Measurements from ENCODE around the gene FRAT1. TPM values are rescaled to one million over a fixed set of nuclear protein-coding genes. Genes with fewer than 3 reads are reported as not detected.
A peak's percentile ranks its signal among the peaks of the same experiment; 100 is the strongest.

Gene FRAT1
- polyA plus RNA-seq (2013), result 5.6 TPM

GRCh38 chr10:97318772-97319651, at the start of gene FRAT1:
TSS of gene FRAT1 (plus strand) at chr10:97319271. CDS start at chr10:97319454, 183 bp downstream.
- Histone ChIP-seq H3K4me1 (ENCODE audit: control extremely low read depth in 1 of 4, control insufficient read depth in 4 of 4, insufficient read depth in 4 of 4, low read length in 3 of 4) (peaks cover 15 to 36% (median 30%) of the 10 kb centered on the region in 4 experiments), H3K27me3 (replicated peaks in 2 of 5; ENCODE audit: control insufficient read depth in 4 of 5, insufficient read depth in 5 of 5, low read length in 4 of 5) (no peaks in the 10 kb centered on the region), H3K27ac (ENCODE audit: insufficient read depth in 1 of 2, low read depth in 1 of 2, low read length in 2 of 2, poor library complexity in 1 of 2, severe bottlenecking in 2 of 2) (peak within 1 kb of the TSS; percentile 99 to 100), H3K36me3 (ENCODE audit: control insufficient read depth in 4 of 4, insufficient read depth in 4 of 4, low read length in 3 of 4) (no peaks in the 10 kb centered on the region), H3K9me3 (ENCODE audit: control extremely low read depth in 1 of 5, control insufficient read depth in 4 of 5, insufficient read depth in 2 of 5, low read depth in 1 of 5, low read length in 4 of 5) (no peaks in the 10 kb centered on the region), H3K4me3 (ENCODE audit: control insufficient read depth in 1 of 7, extremely low read depth in 1 of 7, insufficient read depth in 4 of 7, low read depth in 2 of 7, low read length in 6 of 7) (peak within 1 kb of the TSS; percentile 68 to 91 (median 78))
- DNase-seq, result peak; percentile 91 to 94 (median 92)
- 0% methylated on average over 40 of the region's 79 CpGs for WGBS (ENCODE audit: insufficient coverage)
- ChIA-PET CTCF (interaction anchor here (0.9 to 2.6 kb wide), 9 partner anchors 9 to 81 kb away, joined by 3 to 31 read pairs (median 3); partner anchors contain the start of genes ARHGAP19 and FRAT2), POLR2A (interaction anchor here (0.9 to 2.6 kb wide), 6 partner anchors 8 to 40 kb away, joined by 3 to 23 read pairs (median 4); partner anchors contain the start of gene FRAT2)

- Histone ChIP-seq H3K36me3 (ENCODE audit: control insufficient read depth in 4 of 4, insufficient read depth in 4 of 4, low read length in 3 of 4) (peaks cover 0 to 2% (median 0%) of the 10 kb centered on the region in 4 experiments), H3K4me1 (ENCODE audit: control extremely low read depth in 1 of 4, control insufficient read depth in 4 of 4, insufficient read depth in 4 of 4, low read length in 3 of 4) (peaks cover 0 to 5% (median 2%) of the 10 kb centered on the region in 4 experiments), H3K27ac (ENCODE audit: insufficient read depth in 1 of 2, low read depth in 1 of 2, low read length in 2 of 2, poor library complexity in 1 of 2, severe bottlenecking in 2 of 2) (no peak overlapping the region), H3K4me3 (ENCODE audit: control insufficient read depth in 1 of 7, extremely low read depth in 1 of 7, insufficient read depth in 4 of 7, low read depth in 2 of 7, low read length in 6 of 7) (no peak overlapping the region), H3K27me3 (replicated peaks in 2 of 5; ENCODE audit: control insufficient read depth in 4 of 5, insufficient read depth in 5 of 5, low read length in 4 of 5) (no peaks in the 10 kb centered on the region), H3K9me3 (ENCODE audit: control extremely low read depth in 1 of 5, control insufficient read depth in 4 of 5, insufficient read depth in 2 of 5, low read depth in 1 of 5, low read length in 4 of 5) (peaks cover 0 to 2% (median 0%) of the 10 kb centered on the region in 5 experiments)
- DNase-seq, result no peak
- CTCF ChIA-PET, result interaction anchor here (1.1 kb wide), 1 partner anchor 60 kb away, joined by 3 read pairs; no protein-coding TSS in a partner anchor
- POLR2A ChIA-PET, result no interaction called here
- no CpG with 5 or more reads among the region's 3 CpGs for WGBS (ENCODE audit: insufficient coverage)
Observed at GRCh38 chr10:97270523-97271154, 48.4 kb upstream of the FRAT1 start.

- Histone ChIP-seq H3K36me3 (ENCODE audit: control insufficient read depth in 4 of 4, insufficient read depth in 4 of 4, low read length in 3 of 4) (no peaks in the 10 kb centered on the region), H3K4me3 (ENCODE audit: control insufficient read depth in 1 of 7, extremely low read depth in 1 of 7, insufficient read depth in 4 of 7, low read depth in 2 of 7, low read length in 6 of 7) (no peak overlapping the region), H3K9me3 (ENCODE audit: control extremely low read depth in 1 of 5, control insufficient read depth in 4 of 5, insufficient read depth in 2 of 5, low read depth in 1 of 5, low read length in 4 of 5) (no peaks in the 10 kb centered on the region), H3K27ac (ENCODE audit: insufficient read depth in 1 of 2, low read depth in 1 of 2, low read length in 2 of 2, poor library complexity in 1 of 2, severe bottlenecking in 2 of 2) (no peak overlapping the region), H3K27me3 (replicated peaks in 2 of 5; ENCODE audit: control insufficient read depth in 4 of 5, insufficient read depth in 5 of 5, low read length in 4 of 5) (no peaks in the 10 kb centered on the region), H3K4me1 (ENCODE audit: control extremely low read depth in 1 of 4, control insufficient read depth in 4 of 4, insufficient read depth in 4 of 4, low read length in 3 of 4) (peaks cover 11 to 18% (median 14%) of the 10 kb centered on the region in 4 experiments)
- ChIA-PET CTCF (interaction anchor here (0.7 to 3.9 kb wide), 4 partner anchors 59 to 261 kb away, joined by 3 to 22 read pairs (median 4); no protein-coding TSS in a partner anchor), POLR2A (no interaction called here)
- WGBS (ENCODE audit: insufficient coverage), result no CpG with 5 or more reads among the region's 3 CpGs
- no peak for DNase-seq
Observed at GRCh38 chr10:97273700-97274099, 45.4 kb upstream of the FRAT1 start.

- CTCF ChIA-PET, result interaction anchor here (1.2 to 3.9 kb wide), 3 partner anchors 9 to 82 kb away, joined by 4 to 22 read pairs (median 5); no protein-coding TSS in a partner anchor
Observed at GRCh38 chr10:97274828-97275227, 44.2 kb upstream of the FRAT1 start.

GRCh38 chr10:97277551-97277950, 41.5 kb upstream of the FRAT1 start:
- Histone ChIP-seq H3K4me1 (ENCODE audit: control extremely low read depth in 1 of 4, control insufficient read depth in 4 of 4, insufficient read depth in 4 of 4, low read length in 3 of 4) (peaks cover 19 to 30% (median 24%) of the 10 kb centered on the region in 4 experiments), H3K27me3 (replicated peaks in 2 of 5; ENCODE audit: control insufficient read depth in 4 of 5, insufficient read depth in 5 of 5, low read length in 4 of 5) (peaks cover 0 to 14% (median 0%) of the 10 kb centered on the region in 5 experiments), H3K9me3 (ENCODE audit: control extremely low read depth in 1 of 5, control insufficient read depth in 4 of 5, insufficient read depth in 2 of 5, low read depth in 1 of 5, low read length in 4 of 5) (no peaks in the 10 kb centered on the region), H3K4me3 (ENCODE audit: control insufficient read depth in 1 of 7, extremely low read depth in 1 of 7, insufficient read depth in 4 of 7, low read depth in 2 of 7, low read length in 6 of 7) (peak overlapping the region in 1 of 7 experiments; percentile 21), H3K36me3 (ENCODE audit: control insufficient read depth in 4 of 4, insufficient read depth in 4 of 4, low read length in 3 of 4) (no peaks in the 10 kb centered on the region), H3K27ac (ENCODE audit: insufficient read depth in 1 of 2, low read depth in 1 of 2, low read length in 2 of 2, poor library complexity in 1 of 2, severe bottlenecking in 2 of 2) (no peak overlapping the region)
- no CpG with 5 or more reads among the region's 1 CpG for WGBS (ENCODE audit: insufficient coverage)
- DNase-seq, result peak in 2 of 3 donors; percentile 11 to 42
- ChIA-PET CTCF (interaction anchor here (0.6 to 4.0 kb wide), 8 partner anchors 9 to 80 kb away, joined by 3 to 36 read pairs (median 4); partner anchors contain the start of gene FRAT1), POLR2A (no interaction called here)

More at GRCh38 chr10:97274828-97275227, 44.2 kb upstream of the FRAT1 start:
- Histone ChIP-seq H3K4me3 (ENCODE audit: control insufficient read depth in 1 of 7, extremely low read depth in 1 of 7, insufficient read depth in 4 of 7, low read depth in 2 of 7, low read length in 6 of 7) (no peak overlapping the region), H3K27ac (ENCODE audit: insufficient read depth in 1 of 2, low read depth in 1 of 2, low read length in 2 of 2, poor library complexity in 1 of 2, severe bottlenecking in 2 of 2) (no peak overlapping the region), H3K27me3 (replicated peaks in 2 of 5; ENCODE audit: control insufficient read depth in 4 of 5, insufficient read depth in 5 of 5, low read length in 4 of 5) (no peaks in the 10 kb centered on the region), H3K4me1 (ENCODE audit: control extremely low read depth in 1 of 4, control insufficient read depth in 4 of 4, insufficient read depth in 4 of 4, low read length in 3 of 4) (peaks cover 19 to 29% (median 24%) of the 10 kb centered on the region in 4 experiments), H3K9me3 (ENCODE audit: control extremely low read depth in 1 of 5, control insufficient read depth in 4 of 5, insufficient read depth in 2 of 5, low read depth in 1 of 5, low read length in 4 of 5) (no peaks in the 10 kb centered on the region), H3K36me3 (ENCODE audit: control insufficient read depth in 4 of 4, insufficient read depth in 4 of 4, low read length in 3 of 4) (no peaks in the 10 kb centered on the region)
- 0% methylated on average over 2 of the region's 9 CpGs for WGBS (ENCODE audit: insufficient coverage)
- POLR2A ChIA-PET, result no interaction called here
- peak in 2 of 3 donors; percentile 42 to 69 for DNase-seq

GRCh38 chr10:97278491-97278989, 40.5 kb upstream of the FRAT1 start:
- no peak overlapping the region for H3K4me3 ChIP-seq (ENCODE audit: control insufficient read depth in 1 of 7, extremely low read depth in 1 of 7, insufficient read depth in 4 of 7, low read depth in 2 of 7, low read length in 6 of 7)
- DNase-seq, result peak; percentile 89 to 95 (median 92)
- no peaks in the 10 kb centered on the region for H3K36me3 ChIP-seq (ENCODE audit: control insufficient read depth in 4 of 4, insufficient read depth in 4 of 4, low read length in 3 of 4)
- peaks cover 0 to 16% (median 0%) of the 10 kb centered on the region in 5 experiments for H3K27me3 ChIP-seq (replicated peaks in 2 of 5; ENCODE audit: control insufficient read depth in 4 of 5, insufficient read depth in 5 of 5, low read length in 4 of 5)
- H3K4me1 ChIP-seq (ENCODE audit: control extremely low read depth in 1 of 4, control insufficient read depth in 4 of 4, insufficient read depth in 4 of 4, low read length in 3 of 4), result peaks cover 19 to 30% (median 24%) of the 10 kb centered on the region in 4 experiments
- POLR2A ChIA-PET, result interaction anchor here (0.6 to 1.0 kb wide), 5 partner anchors 10 to 605 kb away, joined by 3 to 11 read pairs (median 5); partner anchors contain the start of gene FRAT1
- H3K27ac ChIP-seq (ENCODE audit: insufficient read depth in 1 of 2, low read depth in 1 of 2, low read length in 2 of 2, poor library complexity in 1 of 2, severe bottlenecking in 2 of 2), result no peak overlapping the region
- no peaks in the 10 kb centered on the region for H3K9me3 ChIP-seq (ENCODE audit: control extremely low read depth in 1 of 5, control insufficient read depth in 4 of 5, insufficient read depth in 2 of 5, low read depth in 1 of 5, low read length in 4 of 5)
- CTCF ChIA-PET, result interaction anchor here (0.6 to 4.0 kb wide), 21 partner anchors 8 to 948 kb away, joined by 3 to 36 read pairs (median 4); partner anchors contain the start of gene FRAT1
